ENCODE data around the gene TRAK2. TPM values are rescaled to one million over a fixed set of nuclear protein-coding genes. Genes with fewer than 3 reads are reported as not detected.
"Not testable (repeated sequence)": the region's sequence is repeated elsewhere in the genome, so short reads cannot be mapped to it uniquely, and the experiment has no call there.

The TRAK2 gene, protein sequence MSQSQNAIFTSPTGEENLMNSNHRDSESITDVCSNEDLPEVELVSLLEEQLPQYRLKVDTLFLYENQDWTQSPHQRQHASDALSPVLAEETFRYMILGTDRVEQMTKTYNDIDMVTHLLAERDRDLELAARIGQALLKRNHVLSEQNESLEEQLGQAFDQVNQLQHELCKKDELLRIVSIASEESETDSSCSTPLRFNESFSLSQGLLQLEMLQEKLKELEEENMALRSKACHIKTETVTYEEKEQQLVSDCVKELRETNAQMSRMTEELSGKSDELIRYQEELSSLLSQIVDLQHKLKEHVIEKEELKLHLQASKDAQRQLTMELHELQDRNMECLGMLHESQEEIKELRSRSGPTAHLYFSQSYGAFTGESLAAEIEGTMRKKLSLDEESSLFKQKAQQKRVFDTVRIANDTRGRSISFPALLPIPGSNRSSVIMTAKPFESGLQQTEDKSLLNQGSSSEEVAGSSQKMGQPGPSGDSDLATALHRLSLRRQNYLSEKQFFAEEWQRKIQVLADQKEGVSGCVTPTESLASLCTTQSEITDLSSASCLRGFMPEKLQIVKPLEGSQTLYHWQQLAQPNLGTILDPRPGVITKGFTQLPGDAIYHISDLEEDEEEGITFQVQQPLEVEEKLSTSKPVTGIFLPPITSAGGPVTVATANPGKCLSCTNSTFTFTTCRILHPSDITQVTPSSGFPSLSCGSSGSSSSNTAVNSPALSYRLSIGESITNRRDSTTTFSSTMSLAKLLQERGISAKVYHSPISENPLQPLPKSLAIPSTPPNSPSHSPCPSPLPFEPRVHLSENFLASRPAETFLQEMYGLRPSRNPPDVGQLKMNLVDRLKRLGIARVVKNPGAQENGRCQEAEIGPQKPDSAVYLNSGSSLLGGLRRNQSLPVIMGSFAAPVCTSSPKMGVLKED
- total RNA-seq = 40.3 TPM

GRCh38 chr2:201451292-201452057 is at the start of gene TRAK2, which contains the start of gene STRADB:
TRAK2 (minus strand) TSS chr2:201451458; CDS start chr2:201420507, 30,951 bp downstream.
STRADB (plus strand) TSS chr2:201451740; CDS start chr2:201454841, 3,101 bp downstream.
- Histone ChIP-seq H3K36me3 (peaks cover 3 to 16% of the 10 kb centered on the region in 2 donors), H3K27ac (peak within 1 kb of the TSS; percentile 80 to 89), H3K4me1 (peaks cover 10 to 28% of the 10 kb centered on the region in 2 donors), H3K27me3 (no peaks in the 10 kb centered on the region), H3K4me3 (peak within 1 kb of the TSS; percentile 88 to 90), H3K9me3 (no peaks in the 10 kb centered on the region)
- DNase-seq (ENCODE audit: low spot score in 2 of 2) = peak; percentile 85 to 97
- intact Hi-C loops (cut with DNase I) = loop anchor here (1.0 to 10.0 kb wide), 4 partner anchors 45 to 215 kb away; partner anchors contain the start of gene TMEM237
- TF ChIP-seq CTCF (IDR thresholded peaks at IDR 0.05) = peak; percentile 18 to 31 (median 20)

DNA sequence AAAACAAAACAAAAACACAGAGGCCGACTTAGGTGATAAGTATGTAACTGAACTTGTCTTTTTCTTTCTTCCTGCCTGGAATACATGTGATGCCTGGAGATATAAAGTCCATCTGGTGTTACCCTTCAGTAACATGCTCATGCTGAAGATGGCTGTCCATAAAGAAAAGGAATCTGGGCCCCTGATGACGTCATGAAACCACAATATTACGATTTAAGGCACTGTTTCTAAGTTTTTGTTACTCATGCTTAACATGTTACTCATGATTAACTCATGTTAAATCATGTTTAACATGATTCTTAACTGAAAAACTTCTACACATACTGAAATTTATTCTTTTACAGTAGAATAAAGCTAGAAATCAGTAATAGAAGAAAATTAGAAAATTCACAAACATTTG is 49.3 kb upstream of the TRAK2 start:
- Histone ChIP-seq H3K27me3 (no peaks in the 10 kb centered on the region), H3K36me3 (no peaks in the 10 kb centered on the region), H3K9me3 (peaks cover 0 to 23% of the 10 kb centered on the region in 2 donors), H3K4me1 (no peaks in the 10 kb centered on the region), H3K27ac (no peak overlapping the region), H3K4me3 (no peak overlapping the region)
- no peak for DNase-seq (ENCODE audit: low spot score in 2 of 2)
- intact Hi-C loops (cut with DNase I) = no loop called here
- TF ChIP-seq CTCF (IDR thresholded peaks at IDR 0.05) = no peak

DNA sequence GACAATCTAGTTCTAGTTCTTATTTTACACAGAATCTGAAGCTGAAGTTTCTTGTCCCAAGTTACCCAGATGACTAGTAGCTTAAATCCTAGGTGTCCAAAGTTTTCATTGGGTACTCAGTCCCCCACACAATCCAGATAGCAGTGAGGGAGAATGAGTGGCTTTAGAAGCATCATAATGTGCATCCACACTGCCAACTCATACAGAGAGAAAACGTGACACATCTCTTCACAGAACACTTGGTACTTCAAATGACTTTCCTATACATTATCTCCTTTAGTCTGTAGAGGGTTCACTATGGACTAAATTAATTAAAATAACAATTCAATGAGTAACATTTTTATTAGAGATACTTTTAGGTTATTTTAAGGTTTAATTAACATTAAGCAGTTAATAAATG is 45.5 kb upstream of the TRAK2 start:
- Histone ChIP-seq H3K27me3 (no peaks in the 10 kb centered on the region), H3K36me3 (no peaks in the 10 kb centered on the region), H3K27ac (no peak overlapping the region), H3K4me1 (no peaks in the 10 kb centered on the region), H3K4me3 (no peak overlapping the region), H3K9me3 (peaks cover 0 to 6% of the 10 kb centered on the region in 2 donors)
- intact Hi-C loops (cut with DNase I) = no loop called here
- TF ChIP-seq CTCF (IDR thresholded peaks at IDR 0.05) = no peak
- DNase-seq (ENCODE audit: low spot score in 2 of 2) = no peak

- no peak overlapping the region for H3K27ac ChIP-seq
- no peak overlapping the region for H3K4me3 ChIP-seq
- no peaks in the 10 kb centered on the region for H3K36me3 ChIP-seq
- no peaks in the 10 kb centered on the region for H3K9me3 ChIP-seq
- intact Hi-C loops (cut with DNase I) = no loop called here
- no peaks in the 10 kb centered on the region for H3K27me3 ChIP-seq
- TF ChIP-seq CTCF (IDR thresholded peaks at IDR 0.05) = no peak
- no peaks in the 10 kb centered on the region for H3K4me1 ChIP-seq
- DNase-seq (ENCODE audit: low spot score in 2 of 2) = no peak
These were observed 39.0 kb upstream of the TRAK2 start for GRCh38 chr2:201490291-201490690.

DNA sequence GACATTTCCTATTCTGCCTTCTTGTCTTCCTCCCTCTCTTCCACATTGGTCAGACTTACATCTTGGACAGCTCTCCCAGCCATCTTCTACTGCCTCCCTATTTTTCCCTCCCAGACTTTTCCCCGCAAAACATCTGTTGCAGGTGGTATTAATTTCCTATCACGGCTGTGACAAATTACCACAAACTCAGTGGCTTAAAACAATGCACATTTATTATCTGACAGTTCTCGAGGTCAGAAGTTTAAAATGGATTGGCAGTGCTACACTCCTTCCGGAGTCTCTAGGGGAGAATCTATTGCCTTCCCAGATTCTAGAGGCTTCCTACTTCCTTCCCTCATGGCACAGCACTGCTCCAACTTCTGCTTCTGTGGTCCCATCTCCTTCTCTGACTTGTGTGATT is 33.5 kb upstream of the TRAK2 start:
- no peak overlapping the region for H3K4me3 ChIP-seq
- no peak overlapping the region for H3K27ac ChIP-seq
- no peaks in the 10 kb centered on the region for H3K4me1 ChIP-seq
- no peak for DNase-seq (ENCODE audit: low spot score in 2 of 2)
- no peaks in the 10 kb centered on the region for H3K27me3 ChIP-seq
- H3K9me3 ChIP-seq = no peaks in the 10 kb centered on the region
- no peak for TF ChIP-seq CTCF (IDR thresholded peaks at IDR 0.05)
- H3K36me3 ChIP-seq = peaks cover 6 to 19% of the 10 kb centered on the region in 2 donors
- intact Hi-C loops (cut with DNase I) = no loop called here

- peaks cover 8 to 26% of the 10 kb centered on the region in 2 donors for H3K36me3 ChIP-seq
- DNase-seq (ENCODE audit: low spot score in 2 of 2); H3K27ac ChIP-seq; intact Hi-C loops (cut with DNase I); H3K9me3 ChIP-seq; H3K27me3 ChIP-seq; H3K4me3 ChIP-seq; H3K4me1 ChIP-seq: not testable (repeated sequence)
These were observed 32.5 kb upstream of the TRAK2 start for GRCh38 chr2:201483758-201484157.

Data from ascending aorta (tissue), 2 donors.